ENCODE results near the gene ARHGAP44. TPM values are rescaled to one million over a fixed set of nuclear protein-coding genes. Genes with fewer than 3 reads are reported as not detected.

The ARHGAP44 gene
- total RNA-seq, 1 experiment from 2014 or later = 9.9 TPM

- no peaks in the 10 kb centered on the region for H3K23me2 ChIP-seq (ENCODE audit: insufficient read length, low read depth, low read length, poor library complexity, severe bottlenecking)
- no peaks in the 10 kb centered on the region for H3K27me3 ChIP-seq (ENCODE audit: insufficient read depth, low read length)
- no peaks in the 10 kb centered on the region for H3K9me3 ChIP-seq (ENCODE audit: control insufficient read depth, low read depth, low read length)
- no peak overlapping the region for H2BK5ac ChIP-seq (ENCODE audit: insufficient read length, low read length)
- Mint-ChIP-seq H3K4me1 (no peaks in the 10 kb centered on the region), H3K9me3 (no peaks in the 10 kb centered on the region), H3K36me3 (ENCODE audit: insufficient read depth in 1 of 3, low read depth in 3 of 3) (peaks cover 14 to 28% (median 20%) of the 10 kb centered on the region in 3 experiments), H3K4me3 (no peak overlapping the region), H3K27ac (no peak overlapping the region), H3K27me3 (ENCODE audit: low read depth) (no peaks in the 10 kb centered on the region)
- no peaks in the 10 kb centered on the region for H3K79me1 ChIP-seq (ENCODE audit: insufficient read depth, low read depth, low read length, poor library complexity, severe bottlenecking)
- H2BK120ac ChIP-seq (ENCODE audit: low read depth, low read length, poor library complexity, severe bottlenecking) = no peak overlapping the region
- no peak overlapping the region for H3K9ac ChIP-seq (ENCODE audit: extremely low read depth, insufficient read length, low read length)
- no peak overlapping the region for H3K27ac ChIP-seq (ENCODE audit: insufficient read length, low read depth, low read length)
- H2BK12ac ChIP-seq (ENCODE audit: insufficient read length, low read depth, low read length) = no peak overlapping the region
- no CpG with 5 or more reads among the region's 4 CpGs for WGBS (ENCODE audit: extremely low coverage, insufficient read length, low lambda C conversion rate)
- no peak overlapping the region for H4K91ac ChIP-seq (ENCODE audit: insufficient read length, low read depth, low read length)
- no peak overlapping the region for H3K4ac ChIP-seq (ENCODE audit: low read depth, low read length)
- no peak overlapping the region for H3T11ph ChIP-seq (ENCODE audit: low read length)
- H2BK15ac ChIP-seq (ENCODE audit: low read depth, low read length) = no peak overlapping the region
- no peak overlapping the region for H3K18ac ChIP-seq (ENCODE audit: insufficient read length, low read depth, low read length)
- no peaks in the 10 kb centered on the region for H3K4me1 ChIP-seq (ENCODE audit: insufficient read depth, low read length)
- H2BK20ac ChIP-seq (ENCODE audit: low read depth, low read length, poor library complexity, severe bottlenecking) = no peak overlapping the region
- no peaks in the 10 kb centered on the region for H3K79me2 ChIP-seq (ENCODE audit: insufficient read depth, low read length)
- H2AFZ ChIP-seq (ENCODE audit: low read length) = no peak overlapping the region
- H4K20me1 ChIP-seq (ENCODE audit: control insufficient read depth, insufficient read depth, insufficient read length) = no peaks in the 10 kb centered on the region
- no peak overlapping the region for H3K23ac ChIP-seq (ENCODE audit: insufficient read length, low read depth, low read length)
- H4K8ac ChIP-seq (replicated peaks; ENCODE audit: insufficient read length, low read depth, low read length) = no peak overlapping the region
- no peak overlapping the region for H3K14ac ChIP-seq (ENCODE audit: insufficient read depth, low read length)
- no peak overlapping the region for H3K4me2 ChIP-seq (ENCODE audit: insufficient read depth, insufficient read length, low read length)
- H3K56ac ChIP-seq (ENCODE audit: insufficient read length, low read depth, low read length) = no peak overlapping the region
- no peak overlapping the region for H4K5ac ChIP-seq (ENCODE audit: insufficient read length, low read depth, low read length)
- no peak for TF ChIP-seq CTCF (conservative IDR thresholded peaks at IDR 0.05)
- DNase-seq = no peak
- H2AK5ac ChIP-seq (ENCODE audit: insufficient read length, low read length) = no peak overlapping the region
These were observed 132.8 kb downstream of the ARHGAP44 start for GRCh38 chr17:12922120-12922519.
